Mesenchymal stem cell (in vitro differentiated cells and primary cell): ENCODE measurements around the gene OR2T10.
"Not testable (repeated sequence)": the region's sequence is repeated elsewhere in the genome, so short reads cannot be mapped to it uniquely, and the experiment has no call there.

ENCODE experiments used
- DNase-seq: peaks from one replicate; pipeline ENCODE4 v3.0.0-alpha.2; 2013
- H2AFZ ChIP-seq: one replicate; pipeline ENCODE4 v1.6.1; 2013; ENCODE audit warnings: low read depth, mild to moderate bottlenecking, control low read depth, inconsistent platforms, low read length, moderate library complexity
- H2AK5ac ChIP-seq: 2 replicates; pipeline ENCODE4 v1.6.1; 2013; ENCODE audit warnings: low read length, moderate library complexity, mild to moderate bottlenecking, inconsistent platforms; ENCODE audit not compliant: severe bottlenecking
- H2BK120ac ChIP-seq: one replicate; pipeline ENCODE4 v1.6.1; 2013; ENCODE audit warnings: low read depth, mild to moderate bottlenecking, inconsistent platforms, low read length, moderate library complexity
- H2BK12ac ChIP-seq, 2 experiments: one replicate each; pipeline ENCODE4 v1.6.1; 2013; ENCODE audit warnings: inconsistent platforms in 2 of 2, low read length in 2 of 2, mild to moderate bottlenecking in 2 of 2, moderate library complexity in 2 of 2, control low read depth in 1 of 2
- H2BK15ac ChIP-seq: one replicate; pipeline ENCODE4 v1.6.1; 2013; ENCODE audit warnings: mild to moderate bottlenecking, low read depth, inconsistent platforms; ENCODE audit not compliant: poor library complexity, severe bottlenecking
- H2BK5ac ChIP-seq: 2 replicates; pipeline ENCODE4 v1.6.1; 2013; ENCODE audit warnings: low read depth, mild to moderate bottlenecking, low read length, control low read depth, inconsistent platforms; ENCODE audit not compliant: poor library complexity, severe bottlenecking
- H3K14ac ChIP-seq, 2 experiments: one replicate each; pipeline ENCODE4 v1.6.1; 2013; ENCODE audit warnings: inconsistent platforms in 2 of 2, low read length in 2 of 2, control low read depth in 1 of 2, mild to moderate bottlenecking in 1 of 2, moderate library complexity in 1 of 2
- H3K18ac ChIP-seq, 2 experiments: one replicate each; pipeline ENCODE4 v1.6.1; 2013; ENCODE audit warnings: inconsistent platforms in 2 of 2, low read length in 2 of 2, control low read depth in 1 of 2, low read depth in 1 of 2, mild to moderate bottlenecking in 1 of 2
- H3K23ac ChIP-seq, 2 experiments: one replicate each; pipeline ENCODE4 v1.6.1; 2013; ENCODE audit warnings: inconsistent platforms in 2 of 2, low read length in 2 of 2, mild to moderate bottlenecking in 2 of 2, moderate library complexity in 2 of 2, control low read depth in 1 of 2
- H3K27ac ChIP-seq: 2 replicates; pipeline ENCODE4 v1.5.1; 2013; ENCODE audit warnings: mild to moderate bottlenecking, moderate library complexity, low read length, control low read depth, inconsistent platforms; ENCODE audit not compliant: poor library complexity, severe bottlenecking
- H3K27me3 ChIP-seq, 2 experiments: 2 replicates each; pipeline versions ENCODE4 v1.6.1 to v1.7.0; 2013; ENCODE audit warnings: low read length in 2 of 2, mild to moderate bottlenecking in 2 of 2, moderate library complexity in 2 of 2, control low read depth in 1 of 2, inconsistent platforms in 1 of 2; ENCODE audit not compliant: control insufficient read depth in 1 of 2, insufficient read depth in 1 of 2
- H3K36me3 ChIP-seq, 2 experiments: 2 replicates each; pipeline versions ENCODE4 v1.6.1 to v1.7.0; 2013; ENCODE audit warnings: low read length in 2 of 2, control low read depth in 1 of 2, inconsistent platforms in 1 of 2, low read depth in 1 of 2, mild to moderate bottlenecking in 1 of 2; ENCODE audit not compliant: insufficient read depth in 2 of 2, control insufficient read depth in 1 of 2
- H3K4ac ChIP-seq, 2 experiments: one replicate each; pipeline ENCODE4 v1.6.1; 2013; ENCODE audit warnings: inconsistent platforms in 2 of 2, low read length in 2 of 2, mild to moderate bottlenecking in 2 of 2, moderate library complexity in 2 of 2, control low read depth in 1 of 2, low read depth in 1 of 2
- H3K4me1 ChIP-seq: 2 replicates; pipeline ENCODE4 v1.6.1; 2013; ENCODE audit warnings: low read depth, low read length, control low read depth; ENCODE audit not compliant: control insufficient read depth, insufficient read depth
- H3K4me2 ChIP-seq: 2 replicates; pipeline ENCODE4 v1.6.1; 2013; ENCODE audit warnings: low read length, mild to moderate bottlenecking, inconsistent platforms; ENCODE audit not compliant: poor library complexity, severe bottlenecking
- H3K4me3 ChIP-seq, 2 experiments: 2 replicates each; pipeline versions ENCODE4 v1.5.1 to v1.7.0; 2013; ENCODE audit warnings: low read length in 2 of 2, mild to moderate bottlenecking in 2 of 2, control low read depth in 1 of 2, low read depth in 1 of 2; ENCODE audit not compliant: insufficient read depth in 1 of 2
- H3K79me1 ChIP-seq: replicated peaks from 2 replicates; pipeline ENCODE4 v1.6.1; 2013; ENCODE audit warnings: mild to moderate bottlenecking, control low read depth, low read length, inconsistent platforms; ENCODE audit not compliant: poor library complexity, severe bottlenecking
- H3K9ac ChIP-seq: 2 replicates; pipeline ENCODE4 v1.7.0; 2013; ENCODE audit warnings: mild to moderate bottlenecking, low read length, moderate library complexity
- H3K9me3 ChIP-seq: 2 replicates; pipeline ENCODE4 v1.7.0; 2013; ENCODE audit warnings: mild to moderate bottlenecking, low read length; ENCODE audit not compliant: control insufficient read depth
- H4K8ac ChIP-seq: one replicate; pipeline ENCODE4 v1.6.1; 2013; ENCODE audit warnings: inconsistent platforms, mild to moderate bottlenecking, low read length, moderate library complexity
- H4K91ac ChIP-seq: one replicate; pipeline ENCODE4 v1.6.1; 2013; ENCODE audit warnings: mild to moderate bottlenecking, low read length, inconsistent platforms
- WGBS: methylation state at CpG from one replicate; pipeline ENCODE4 v1.1.7; 2013; ENCODE audit warnings: mixed read lengths; 5-methylcytosine and 5-hydroxymethylcytosine counted together

The OR2T10 gene

GRCh38 chr1:248574657-248575056, 22.8 kb downstream of the OR2T10 start, which contains the start of gene OR2T34:
OR2T34 (minus strand) TSS chr1:248574757; CDS start chr1:248574757, 0 bp downstream.
- H3K4me3 ChIP-seq, H3K4ac ChIP-seq, H2BK15ac ChIP-seq, H4K8ac ChIP-seq, H2AK5ac ChIP-seq, H3K18ac ChIP-seq, H4K91ac ChIP-seq, H2BK5ac ChIP-seq, H2BK120ac ChIP-seq, H3K36me3 ChIP-seq, H3K4me2 ChIP-seq, H3K14ac ChIP-seq, H3K79me1 ChIP-seq, DNase-seq, H3K27ac ChIP-seq, H3K27me3 ChIP-seq, H3K4me1 ChIP-seq, H2AFZ ChIP-seq, H3K9ac ChIP-seq, H3K9me3 ChIP-seq, H3K23ac ChIP-seq, H2BK12ac ChIP-seq: not testable (repeated sequence)
- no CpG with 5 or more reads among the region's 3 CpGs for WGBS

DNA sequence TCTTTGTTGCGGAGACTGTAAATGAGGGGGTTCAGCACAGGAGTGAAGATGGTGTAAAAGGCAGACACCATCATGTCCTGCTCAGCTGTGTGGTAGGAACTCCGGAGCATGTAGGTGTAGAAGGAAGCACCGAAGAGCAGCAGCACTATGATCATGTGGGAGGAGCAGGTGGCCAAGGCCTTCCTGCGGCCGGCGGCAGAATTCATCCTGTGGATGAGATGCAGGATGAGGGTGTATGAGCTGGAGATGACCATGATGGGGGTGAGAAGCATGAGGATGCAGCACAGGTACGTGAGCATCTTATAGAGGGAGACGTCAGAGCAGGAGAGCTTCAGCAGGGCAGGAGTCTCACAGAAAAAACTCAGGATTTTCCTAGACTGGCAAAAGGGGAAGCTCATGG, 23.6 kb downstream of the OR2T10 start:
- H2BK120ac ChIP-seq, H3K9me3 ChIP-seq, H3K4me2 ChIP-seq, H2AK5ac ChIP-seq, H3K27me3 ChIP-seq, H3K23ac ChIP-seq, H2AFZ ChIP-seq, H3K36me3 ChIP-seq, H3K18ac ChIP-seq, H3K27ac ChIP-seq, H3K9ac ChIP-seq, H2BK15ac ChIP-seq, H4K91ac ChIP-seq, H3K4ac ChIP-seq, H2BK12ac ChIP-seq, H3K4me1 ChIP-seq, DNase-seq, H4K8ac ChIP-seq, H3K79me1 ChIP-seq, H3K4me3 ChIP-seq, H2BK5ac ChIP-seq, H3K14ac ChIP-seq: not testable (repeated sequence)
- WGBS, result 94% methylated on average over 1 of the region's 8 CpGs

DNA sequence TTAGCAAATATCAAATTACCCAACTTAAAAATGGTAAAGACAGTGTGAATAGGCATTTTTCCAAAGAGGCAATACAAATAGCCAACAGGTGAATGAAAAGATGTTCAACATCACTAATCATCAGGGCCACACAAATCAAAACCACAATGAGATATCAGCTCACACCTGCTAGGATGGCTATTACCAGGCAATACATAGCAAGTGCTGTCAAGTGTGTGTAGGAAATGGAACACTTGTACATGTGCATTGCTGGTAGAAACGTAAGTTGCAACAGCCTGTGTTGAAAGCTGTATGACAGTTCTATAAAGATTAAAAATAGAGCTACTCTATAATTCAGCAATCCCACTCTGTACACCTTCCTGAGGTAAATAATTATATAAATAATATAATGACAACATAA, 25.5 kb downstream of the OR2T10 start:
- not testable (repeated sequence) for H3K79me1 ChIP-seq, H3K36me3 ChIP-seq, H3K14ac ChIP-seq, H3K27me3 ChIP-seq, H3K4me2 ChIP-seq, H3K27ac ChIP-seq, H3K4ac ChIP-seq, H3K9ac ChIP-seq, H4K91ac ChIP-seq, H3K23ac ChIP-seq, H2BK15ac ChIP-seq, H3K18ac ChIP-seq, H2BK5ac ChIP-seq, H2BK120ac ChIP-seq, H4K8ac ChIP-seq, H2AFZ ChIP-seq, DNase-seq, H3K4me1 ChIP-seq, H3K4me3 ChIP-seq, H3K9me3 ChIP-seq, H2AK5ac ChIP-seq, H2BK12ac ChIP-seq
- WGBS, result no CpG with 5 or more reads among the region's 1 CpG

- H3K23ac ChIP-seq, H3K4me3 ChIP-seq, H3K4me2 ChIP-seq, H3K9me3 ChIP-seq, H3K14ac ChIP-seq, H3K4ac ChIP-seq, H2BK15ac ChIP-seq, H2BK12ac ChIP-seq, H3K79me1 ChIP-seq, DNase-seq, H3K36me3 ChIP-seq, H3K9ac ChIP-seq, H3K4me1 ChIP-seq, H3K18ac ChIP-seq, H2AK5ac ChIP-seq, H3K27ac ChIP-seq, H4K91ac ChIP-seq, H2BK120ac ChIP-seq, H4K8ac ChIP-seq, H2AFZ ChIP-seq, H3K27me3 ChIP-seq, H2BK5ac ChIP-seq: not testable (repeated sequence)
- WGBS, result 85% methylated on average over 2 of the region's 3 CpGs
Measured at GRCh38 chr1:248570811-248571210, 26.7 kb downstream of the OR2T10 start.
